Effector CD8-positive, alpha-beta T cell (primary cell): ENCODE measurements around the gene PRKAR1B.

ENCODE experiments used
- DNase-seq: peaks from one replicate; lab custom pipeline; 2025; lab: John Stamatoyannopoulos, UW

PRKAR1B gene

GRCh38 chr7:522071-522950, 204.8 kb downstream of the PRKAR1B start:
- no peak for DNase-seq

- DNase-seq: no peak
These were observed 205.6 kb downstream of the PRKAR1B start for GRCh38 chr7:521221-522070.

DNA sequence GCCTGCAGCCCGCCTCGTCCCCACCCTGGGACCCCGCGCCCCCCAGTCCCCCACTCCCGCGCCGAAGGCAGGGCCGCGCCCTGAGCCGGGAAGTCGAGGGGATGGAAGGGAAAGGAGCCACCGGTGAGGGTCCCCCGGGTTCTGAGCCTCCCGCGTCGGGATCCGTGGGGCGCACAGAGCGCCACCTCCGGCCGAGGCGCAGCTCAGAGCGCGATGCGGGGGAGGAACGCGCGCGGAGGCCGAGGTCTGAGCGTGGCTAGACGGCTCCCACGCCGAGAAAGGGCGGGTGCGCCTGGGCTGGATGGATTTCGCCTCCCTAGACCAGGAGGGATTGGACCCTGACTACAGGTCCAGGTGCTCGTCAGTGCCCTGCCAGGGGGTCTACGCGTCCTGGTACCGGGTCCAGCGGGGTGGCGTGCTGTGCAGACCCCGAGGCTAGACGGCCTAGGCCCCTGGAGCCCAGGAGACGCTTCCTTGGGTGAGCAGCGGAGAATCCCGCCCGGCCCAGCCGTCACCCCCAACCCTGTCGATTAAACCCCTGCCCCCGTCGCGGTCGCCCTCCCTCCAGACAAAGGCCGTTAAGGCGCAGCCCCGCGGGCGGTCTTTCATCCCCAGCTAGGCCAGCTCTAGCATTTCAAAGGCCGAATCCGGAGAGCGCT, 206.4 kb downstream of the PRKAR1B start:
- no peak for DNase-seq

DNA sequence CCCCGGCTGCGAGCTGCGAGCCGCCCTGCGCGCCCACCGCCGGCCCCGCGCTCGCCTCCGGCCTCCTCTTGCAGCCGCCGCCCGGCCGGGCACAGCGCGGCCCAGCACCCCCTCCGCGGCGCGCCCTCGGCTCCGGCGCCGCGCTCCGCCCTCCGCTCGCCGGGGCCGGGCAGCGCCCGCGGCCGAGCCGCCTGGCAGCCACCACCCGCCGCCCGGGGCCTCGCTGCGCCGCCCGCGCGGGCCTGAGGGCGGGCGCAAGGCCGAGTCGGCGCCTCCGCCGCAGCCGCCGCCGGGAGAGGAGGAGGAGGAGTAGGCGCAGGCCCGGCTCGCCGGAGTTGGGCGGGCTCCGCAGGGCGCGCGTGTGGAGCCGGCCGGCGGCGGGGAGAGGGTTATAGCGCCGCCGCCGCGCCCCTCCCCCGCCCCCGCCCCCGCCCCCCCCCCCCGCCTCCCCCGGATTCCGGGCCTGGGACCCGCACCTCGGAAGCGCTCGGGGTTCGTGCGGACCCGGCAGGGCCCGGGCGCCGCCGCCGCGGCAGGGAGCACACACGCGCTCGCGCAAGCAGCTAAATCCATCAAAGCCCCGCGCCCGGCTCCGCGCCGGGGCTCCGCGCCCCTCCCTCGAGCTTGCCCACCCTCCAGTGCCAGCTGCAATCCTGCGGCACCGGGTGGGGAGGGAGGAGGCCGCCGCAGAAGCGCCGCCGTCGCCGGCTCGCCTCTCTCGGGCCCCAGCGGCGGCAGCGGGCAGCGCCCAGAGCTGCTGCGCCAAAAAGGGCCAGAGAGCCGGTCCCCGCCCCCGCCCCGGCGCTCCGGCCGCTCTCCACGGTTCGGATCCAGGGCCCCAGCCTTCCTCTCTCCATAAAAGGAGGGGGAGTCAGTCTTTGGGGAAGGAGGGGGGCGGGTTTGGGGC, 207.3 kb downstream of the PRKAR1B start, which contains the start of gene PDGFA:
PDGFA (minus strand) TSS at position 363 of the 907 bp plus-strand sequence. CDS start 845 bp downstream, outside the sequence.
- no peak for DNase-seq

DNA sequence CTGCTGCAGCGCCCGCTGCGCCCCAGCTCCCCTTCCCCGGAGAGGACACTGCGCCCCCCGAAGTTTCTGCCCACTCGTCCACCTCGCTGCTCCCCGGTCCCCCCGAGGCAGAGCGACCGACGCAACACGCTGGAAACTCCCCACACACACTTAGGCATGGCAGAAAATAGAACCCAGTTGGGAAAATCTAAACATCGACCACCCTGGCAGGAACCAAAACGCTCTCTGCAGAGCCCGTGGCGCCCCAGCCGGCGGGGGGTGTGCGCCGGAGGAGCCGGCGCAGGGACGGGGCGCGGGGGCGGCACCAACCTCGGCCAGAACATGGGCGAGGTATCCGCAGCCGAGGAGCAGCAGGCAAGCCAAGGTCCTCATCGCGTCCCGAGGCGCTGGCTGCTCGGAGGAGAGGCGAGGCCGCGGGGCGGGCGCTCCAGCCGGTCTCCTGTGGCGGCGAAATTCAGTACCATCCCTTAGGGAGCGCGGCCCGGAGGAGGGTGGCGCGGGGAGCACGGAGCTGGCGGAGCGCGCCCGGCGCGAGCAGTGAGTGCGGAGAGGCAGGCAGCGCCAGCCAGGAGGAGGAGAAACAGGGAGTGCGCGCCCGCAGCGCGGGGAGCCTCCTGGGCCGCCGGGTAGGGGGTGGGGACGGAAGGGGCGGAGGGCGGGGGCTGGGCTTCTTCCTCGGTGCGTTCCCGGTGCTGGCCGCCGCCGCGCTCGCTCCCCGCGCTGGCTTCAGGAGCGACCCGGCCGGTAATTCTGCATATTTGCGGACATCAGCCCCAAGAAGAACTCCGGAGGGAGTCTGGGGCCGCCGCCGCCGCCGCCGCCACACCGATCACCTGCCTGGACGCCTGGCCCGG, 208.2 kb downstream of the PRKAR1B start:
- DNase-seq: no peak

GRCh38 chr7:517774-518629, 209.1 kb downstream of the PRKAR1B start:
- no peak for DNase-seq

DNA sequence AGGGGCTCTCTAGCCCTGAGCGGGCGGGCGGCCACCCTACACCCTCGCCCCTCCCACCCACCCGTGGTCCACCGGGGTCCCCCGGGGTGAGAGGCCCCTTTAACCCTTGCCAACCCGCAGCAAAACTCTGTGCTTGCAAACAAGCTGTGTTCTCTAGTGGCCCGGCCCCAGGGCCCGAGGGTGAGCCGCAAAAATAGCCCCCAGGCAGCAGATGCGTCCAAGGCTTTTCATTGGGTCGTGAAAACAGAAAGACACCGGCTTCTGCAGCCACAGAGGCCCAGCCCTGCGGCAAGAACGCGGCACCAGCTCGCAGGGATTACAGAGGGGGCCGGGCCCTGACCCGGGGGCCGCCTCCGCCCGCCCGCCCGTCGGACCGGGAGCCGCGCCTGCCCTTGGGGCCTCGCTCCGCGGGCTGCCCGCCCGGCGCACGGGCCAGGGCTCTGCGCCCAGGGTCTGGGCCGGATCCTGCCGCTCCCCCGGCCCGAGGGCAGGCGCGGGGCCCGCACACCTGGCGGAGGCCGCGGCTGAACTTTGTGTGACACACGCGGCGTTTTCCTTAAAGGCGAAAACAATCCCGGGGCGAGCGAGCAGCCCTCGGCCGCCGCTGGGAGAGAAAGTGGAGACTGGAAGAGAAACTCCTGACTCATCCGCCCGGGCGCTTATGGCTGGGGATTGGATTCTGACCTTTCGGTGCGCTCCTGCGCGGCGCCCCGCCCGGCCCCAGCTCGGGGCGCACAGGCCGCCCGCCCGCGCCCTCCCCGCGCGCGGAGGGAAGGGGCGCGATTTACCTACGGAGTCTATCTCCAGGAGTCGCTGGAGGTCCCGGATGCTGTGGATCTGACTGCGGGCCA, 210.2 kb downstream of the PRKAR1B start:
- DNase-seq: no peak

GRCh38 chr7:516216-516605, 210.9 kb downstream of the PRKAR1B start:
- DNase-seq: no peak

- no peak for DNase-seq
These were observed 211.5 kb downstream of the PRKAR1B start for GRCh38 chr7:515628-516027.

DNA sequence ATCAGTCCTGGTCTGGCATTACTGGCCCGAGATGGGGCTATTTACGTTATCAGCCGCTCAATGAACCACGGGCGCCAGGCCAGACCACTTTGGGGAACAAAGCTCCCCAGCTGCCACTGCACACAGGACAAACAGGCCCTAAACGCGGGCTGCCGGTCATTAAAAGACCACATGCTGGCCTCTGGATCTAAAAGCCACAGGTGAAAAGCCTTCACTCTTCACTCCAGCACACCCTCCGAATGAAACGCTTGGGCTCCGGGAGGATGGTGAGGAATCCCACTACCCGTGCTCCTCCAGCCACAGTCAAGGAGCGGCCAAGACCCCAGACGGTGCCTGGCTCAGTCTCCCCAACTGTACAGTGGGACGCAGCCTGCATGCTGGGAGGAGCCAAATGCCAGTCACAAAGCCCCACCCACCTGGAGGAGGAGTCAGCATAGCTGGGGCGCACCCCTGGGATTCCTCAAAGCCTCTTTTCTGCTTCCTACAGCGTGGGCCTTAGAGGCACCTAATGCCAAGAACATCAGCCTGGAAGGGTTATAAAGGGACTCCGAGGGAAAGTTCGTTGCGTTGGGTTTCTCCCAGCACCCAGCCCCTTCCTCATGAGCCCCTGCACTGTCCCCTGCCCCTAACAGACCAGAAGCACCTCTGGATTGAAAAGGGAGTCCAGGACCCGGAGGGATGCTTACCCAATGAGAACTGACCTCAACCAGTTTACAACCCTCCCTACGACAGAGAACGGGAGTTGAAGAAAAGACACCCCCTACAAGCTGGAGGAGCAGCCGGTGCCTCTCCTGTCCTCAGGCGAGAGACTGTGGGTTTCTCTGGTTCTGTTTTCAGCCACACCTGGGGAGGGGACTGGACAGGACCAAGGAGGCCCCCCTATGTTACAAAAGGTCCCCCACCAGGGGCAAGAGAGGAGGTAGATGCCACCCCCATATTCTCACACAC, 212.2 kb downstream of the PRKAR1B start:
- no peak for DNase-seq

DNA sequence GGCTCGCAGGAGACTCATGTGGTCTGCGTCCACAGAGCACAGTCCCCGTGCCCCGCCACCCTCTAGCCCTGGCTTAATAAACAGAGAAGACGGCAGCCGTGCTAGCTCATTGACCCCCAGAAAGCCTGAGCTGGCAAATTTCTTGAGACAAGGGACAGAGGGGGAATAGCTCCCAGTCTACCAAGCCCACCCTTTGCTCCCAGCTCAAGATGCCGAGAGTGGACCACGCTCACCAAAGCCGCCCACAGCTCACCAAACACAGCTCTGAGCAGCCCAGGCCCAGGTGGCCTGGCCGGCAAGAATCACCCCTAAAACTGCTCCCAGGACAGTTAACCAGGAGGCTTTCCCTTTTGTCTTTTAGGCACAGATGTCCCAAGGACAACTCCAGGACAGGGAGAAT, 212.8 kb downstream of the PRKAR1B start:
- DNase-seq: no peak

DNA sequence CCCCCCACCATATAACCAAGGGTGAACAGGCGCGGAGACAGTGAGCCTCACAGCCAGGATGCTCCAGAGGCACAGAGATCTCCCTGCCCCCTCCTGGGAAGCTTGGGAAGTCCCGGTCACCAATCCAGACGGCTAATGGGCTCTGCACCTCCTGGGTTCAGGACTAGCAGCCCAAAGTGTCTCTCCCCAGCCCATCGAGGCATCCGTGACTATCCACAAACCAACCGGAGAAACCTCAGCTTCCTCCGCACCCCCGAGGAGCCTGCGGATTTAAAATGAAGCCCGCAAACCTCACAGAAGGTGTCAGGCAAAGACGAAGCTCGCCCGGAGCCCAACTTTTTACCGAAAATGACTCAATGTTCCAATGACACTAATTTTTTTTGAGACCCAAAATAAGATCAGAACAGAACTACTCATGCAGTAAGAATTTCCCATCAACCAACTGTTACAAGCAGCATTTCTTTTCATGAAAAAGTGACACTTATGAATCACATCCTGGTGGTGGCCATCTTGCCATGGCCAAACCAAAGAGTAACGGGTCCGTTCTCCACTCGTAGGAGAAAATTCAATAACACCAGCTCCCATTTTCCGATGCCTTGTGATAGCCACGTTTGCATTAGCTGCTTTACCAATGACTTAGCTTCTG, 213.4 kb downstream of the PRKAR1B start:
- DNase-seq: no peak

- DNase-seq: no peak
These were observed 214.4 kb downstream of the PRKAR1B start for GRCh38 chr7:512541-513311.

DNA sequence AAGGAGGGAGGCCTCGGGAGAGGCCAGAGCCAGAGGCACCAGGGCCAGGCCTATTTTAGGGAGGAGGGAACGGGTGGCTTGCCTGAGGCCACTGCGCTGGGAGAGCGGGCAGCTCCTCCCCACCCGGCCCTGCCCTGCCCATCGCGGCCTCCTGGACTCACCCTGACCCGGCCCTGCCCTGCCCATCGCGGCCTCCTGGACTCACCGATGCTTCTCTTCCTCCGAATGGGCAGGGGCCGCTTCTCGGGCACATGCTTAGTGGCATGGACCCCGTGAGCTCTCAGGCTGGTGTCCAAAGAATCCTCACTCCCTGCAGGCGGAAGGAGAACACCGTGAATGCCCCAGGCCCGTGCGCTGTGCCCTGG, 215.0 kb downstream of the PRKAR1B start:
- DNase-seq: no peak

DNA sequence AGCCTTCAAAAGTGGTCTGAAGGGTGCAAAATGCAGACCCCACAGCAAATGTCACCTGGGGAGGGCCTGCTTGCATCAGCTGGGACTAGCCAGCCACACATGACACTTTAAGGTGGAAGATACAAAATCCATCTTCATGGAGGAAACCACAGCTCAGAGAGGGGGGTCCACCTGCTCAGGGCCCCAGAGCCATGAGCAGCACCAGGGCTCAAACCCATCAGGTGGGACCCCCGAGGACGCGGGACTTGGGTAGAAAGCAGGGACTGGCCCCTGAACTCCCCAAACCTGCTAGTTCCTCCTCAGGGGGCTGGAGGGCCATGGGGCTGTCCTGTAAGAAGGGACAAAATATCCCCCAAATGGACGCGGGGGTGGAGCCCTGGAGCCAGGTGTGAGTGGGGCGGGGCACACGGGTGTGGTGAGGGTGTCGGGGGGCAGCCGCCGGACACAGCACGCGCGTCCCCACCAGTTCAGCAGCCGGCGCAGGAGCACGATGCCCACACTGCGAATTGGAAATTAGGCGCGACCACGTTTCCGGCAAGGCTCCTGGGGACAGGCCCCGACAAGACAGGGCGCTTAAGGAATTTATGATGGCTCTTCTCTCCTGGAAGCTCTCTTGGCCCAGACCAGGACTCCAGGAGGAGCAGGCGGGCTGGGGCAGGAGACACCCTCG, 215.5 kb downstream of the PRKAR1B start:
- DNase-seq: no peak
